ENCODE data around the gene GPATCH4. TPM values are rescaled to one million over a fixed set of nuclear protein-coding genes. Genes with fewer than 3 reads are reported as not detected.
"Not testable (repeated sequence)": the region's sequence is repeated elsewhere in the genome, so short reads cannot be mapped to it uniquely, and the experiment has no call there.

The GPATCH4 gene
- total RNA-seq, 1 donor: 24.2 TPM

GRCh38 chr1:156556354-156556753 lies 44.9 kb downstream of the GPATCH4 start:
- no peak for TF ChIP-seq CTCF (IDR thresholded peaks at IDR 0.05; ENCODE audit: insufficient read depth, low read depth, low read length)
- no peak overlapping the region for H3K4me3 ChIP-seq (ENCODE audit: low read depth, low read length)
- no peak for DNase-seq (ENCODE audit: low read depth)

GRCh38 chr1:156555715-156556114 lies 45.6 kb downstream of the GPATCH4 start:
- DNase-seq (ENCODE audit: low read depth): no peak
- TF ChIP-seq CTCF (IDR thresholded peaks at IDR 0.05; ENCODE audit: insufficient read depth, low read depth, low read length): no peak
- no peak overlapping the region for H3K4me3 ChIP-seq (ENCODE audit: low read depth, low read length)

GRCh38 chr1:156554971-156555370 lies 46.3 kb downstream of the GPATCH4 start:
- no peak for DNase-seq (ENCODE audit: low read depth)
- no peak for TF ChIP-seq CTCF (IDR thresholded peaks at IDR 0.05; ENCODE audit: insufficient read depth, low read depth, low read length)
- H3K4me3 ChIP-seq (ENCODE audit: low read depth, low read length): no peak overlapping the region

- no peak for DNase-seq (ENCODE audit: low read depth)
- H3K4me3 ChIP-seq (ENCODE audit: low read depth, low read length): no peak overlapping the region
- TF ChIP-seq CTCF (IDR thresholded peaks at IDR 0.05; ENCODE audit: insufficient read depth, low read depth, low read length): no peak
Observed at GRCh38 chr1:156553860-156554485, 47.3 kb downstream of the GPATCH4 start.

DNA sequence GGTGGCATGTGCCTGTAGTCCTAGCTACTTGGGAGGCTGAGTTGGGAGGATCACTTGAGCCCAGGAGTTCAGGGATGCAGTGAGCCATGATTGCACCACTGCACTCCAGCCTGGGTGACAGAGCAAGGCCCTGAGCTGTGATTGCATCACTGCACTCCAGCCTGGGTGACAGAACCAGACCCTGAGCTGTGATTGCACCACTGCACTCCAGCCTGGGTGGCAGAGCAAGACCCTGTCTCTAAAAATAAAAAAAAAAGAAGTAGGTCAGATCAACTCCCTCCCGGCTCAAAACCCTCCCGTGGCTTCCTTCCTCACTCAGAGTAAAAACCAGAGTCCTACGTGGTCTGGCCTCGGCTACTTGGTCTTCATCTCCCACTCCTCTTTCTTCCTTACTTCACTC lies 48.3 kb downstream of the GPATCH4 start:
- H3K4me3 ChIP-seq (ENCODE audit: low read depth, low read length): not testable (repeated sequence)

DNA sequence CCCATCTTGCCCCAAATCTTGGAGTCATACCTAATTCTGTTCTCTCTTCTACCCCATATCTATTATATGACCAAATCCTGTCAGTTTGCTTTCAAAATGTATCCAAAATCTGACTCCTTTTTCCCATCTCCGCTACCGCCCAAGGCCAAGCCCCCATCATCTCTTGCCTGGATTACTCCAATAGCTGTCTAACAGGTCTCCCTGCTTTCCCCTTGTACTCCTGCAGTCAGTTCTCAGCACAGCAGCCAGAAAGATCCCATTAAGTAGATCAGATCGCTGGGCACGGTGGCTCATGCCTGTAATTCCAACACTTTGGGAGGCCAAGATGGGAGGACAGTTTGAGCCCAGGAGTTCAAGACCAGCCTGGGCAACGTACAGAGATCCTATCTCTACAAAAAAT lies 48.8 kb downstream of the GPATCH4 start:
- no peak for DNase-seq (ENCODE audit: low read depth)
- no peak for TF ChIP-seq CTCF (IDR thresholded peaks at IDR 0.05; ENCODE audit: insufficient read depth, low read depth, low read length)
- H3K4me3 ChIP-seq (ENCODE audit: low read depth, low read length): no peak overlapping the region

More for the DNA sequence above, 48.3 kb downstream of the GPATCH4 start:
- DNase-seq (ENCODE audit: low read depth): peak; percentile 16

- DNase-seq (ENCODE audit: low read depth): no peak
- no peak for TF ChIP-seq CTCF (IDR thresholded peaks at IDR 0.05; ENCODE audit: insufficient read depth, low read depth, low read length)
- no peak overlapping the region for H3K4me3 ChIP-seq (ENCODE audit: low read depth, low read length)
Observed at GRCh38 chr1:156551869-156552268, 49.4 kb downstream of the GPATCH4 start.

Measured in fibroblast of villous mesenchyme (primary cell).